GM04504 (cell line): ENCODE data around the gene XPR1.
"Not testable (repeated sequence)": the region's sequence is repeated elsewhere in the genome, so short reads cannot be mapped to it uniquely, and the experiment has no call there.

Source experiments
- DNase-seq: peaks from one replicate; pipeline ENCODE4 v3.0.0-alpha.2; 2012; ENCODE audit warnings: low read depth

Gene XPR1

GRCh38 chr1:180785291-180785690 is 153.5 kb downstream of the XPR1 start:
- DNase-seq: no peak

DNA sequence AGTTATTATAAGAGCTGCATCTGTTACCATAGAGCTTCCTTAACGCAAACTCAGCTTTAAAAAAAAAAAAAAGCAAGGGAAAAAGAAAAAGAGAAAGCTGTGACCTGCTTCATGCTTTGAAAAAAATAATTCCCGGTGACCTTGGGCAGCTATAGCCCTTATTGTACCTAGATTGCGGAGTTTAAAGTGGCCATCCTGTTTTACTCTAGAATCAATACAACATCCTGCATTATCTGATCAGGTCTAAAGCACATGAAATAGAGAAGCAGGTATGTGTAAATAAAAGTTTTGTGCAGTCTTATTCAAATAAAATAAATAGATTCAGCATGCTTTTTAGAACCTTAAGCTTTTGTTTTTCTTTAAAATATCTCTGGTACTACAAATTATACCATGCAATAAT is 154.1 kb downstream of the XPR1 start:
- DNase-seq: no peak

DNA sequence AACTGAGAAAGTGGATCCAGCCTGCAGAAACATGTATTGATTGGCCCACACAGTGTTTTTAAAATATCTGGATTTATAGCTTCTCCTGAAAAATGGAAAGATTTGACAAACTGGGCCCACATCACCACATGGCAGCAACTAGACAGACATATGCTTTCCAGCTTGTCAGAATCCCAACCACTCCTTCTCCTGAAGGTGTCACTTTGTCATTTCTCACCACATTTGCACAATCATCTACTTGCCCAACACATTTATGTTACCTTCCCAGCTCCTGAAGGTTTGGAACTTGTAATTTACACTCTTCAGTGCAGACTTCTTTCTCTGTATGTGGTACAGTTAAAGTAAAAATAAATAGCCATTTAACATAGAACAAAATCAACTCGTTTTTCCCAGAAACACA is 154.8 kb downstream of the XPR1 start:
- no peak for DNase-seq

DNA sequence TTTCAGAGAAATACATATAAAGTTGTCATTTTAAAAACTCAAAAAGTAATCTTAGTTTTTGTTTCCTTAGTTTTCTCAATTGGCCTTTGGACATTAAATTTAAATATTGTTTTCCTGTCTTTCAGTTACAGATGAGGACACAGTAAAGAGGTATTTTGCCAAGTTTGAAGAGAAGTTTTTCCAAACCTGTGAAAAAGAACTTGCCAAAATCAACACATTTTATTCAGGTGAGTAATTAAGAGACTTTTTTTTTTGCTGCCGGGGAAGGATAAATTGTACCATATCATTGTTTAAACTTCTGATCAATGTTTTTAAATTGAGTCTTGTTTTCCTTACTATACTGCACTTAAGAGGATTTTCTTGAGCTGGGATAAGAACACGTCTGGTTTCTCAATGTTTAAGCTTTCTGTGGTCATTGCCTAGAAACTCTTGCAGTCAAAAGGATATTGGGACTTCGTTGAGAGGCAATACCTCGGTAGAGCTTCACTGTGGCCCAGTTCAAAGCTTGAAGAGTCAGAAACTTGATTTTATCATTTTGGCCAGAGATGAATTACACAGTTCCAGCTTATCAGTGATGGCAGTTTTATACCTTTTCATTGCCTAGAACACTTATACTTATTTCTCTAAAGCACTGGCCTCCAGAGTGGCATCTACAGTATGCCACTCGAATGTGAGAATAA is 155.9 kb downstream of the XPR1 start:
- no peak for DNase-seq

GRCh38 chr1:180789460-180789859 is 157.6 kb downstream of the XPR1 start:
- no peak for DNase-seq

- DNase-seq: not testable (repeated sequence)
Observed at GRCh38 chr1:180791152-180791551, 159.3 kb downstream of the XPR1 start.

- no peak for DNase-seq
Observed at GRCh38 chr1:180791806-180792205, 160.0 kb downstream of the XPR1 start.

- DNase-seq: no peak
Observed at GRCh38 chr1:180793451-180793850, 161.6 kb downstream of the XPR1 start.

DNA sequence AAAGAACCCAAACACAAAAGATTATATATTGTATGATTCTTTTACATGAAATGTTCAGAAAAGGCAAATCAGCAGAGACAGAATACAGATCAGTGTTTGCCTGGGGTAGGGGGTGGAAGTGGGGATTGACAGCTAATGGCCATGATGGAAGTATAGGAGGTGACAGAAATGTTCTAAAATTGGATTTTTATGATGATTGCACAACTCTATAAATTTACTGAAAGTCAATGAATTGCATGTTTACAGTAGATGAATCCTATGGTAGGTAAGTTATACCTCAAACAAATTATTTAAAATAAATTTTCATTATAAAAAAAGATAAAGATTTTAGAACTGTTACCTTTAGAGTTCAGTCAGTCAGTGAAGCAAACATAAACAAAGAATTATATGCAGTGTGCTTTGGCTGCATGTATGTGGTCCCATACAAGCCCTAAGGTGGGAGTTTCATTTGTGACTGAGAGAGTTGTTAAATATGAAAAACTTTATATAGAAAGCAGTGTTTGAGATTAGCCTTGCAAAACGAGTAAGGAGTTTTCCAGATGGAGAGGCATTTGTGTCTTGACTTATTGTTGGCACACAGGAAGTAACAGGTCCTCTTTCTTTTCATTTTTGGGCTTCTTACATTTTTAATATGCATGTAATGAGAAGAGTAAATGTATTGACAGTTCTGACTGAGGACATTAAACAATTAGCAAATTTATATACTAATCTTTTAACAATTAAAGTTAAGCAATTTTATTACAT is 165.2 kb downstream of the XPR1 start:
- DNase-seq: no peak

DNA sequence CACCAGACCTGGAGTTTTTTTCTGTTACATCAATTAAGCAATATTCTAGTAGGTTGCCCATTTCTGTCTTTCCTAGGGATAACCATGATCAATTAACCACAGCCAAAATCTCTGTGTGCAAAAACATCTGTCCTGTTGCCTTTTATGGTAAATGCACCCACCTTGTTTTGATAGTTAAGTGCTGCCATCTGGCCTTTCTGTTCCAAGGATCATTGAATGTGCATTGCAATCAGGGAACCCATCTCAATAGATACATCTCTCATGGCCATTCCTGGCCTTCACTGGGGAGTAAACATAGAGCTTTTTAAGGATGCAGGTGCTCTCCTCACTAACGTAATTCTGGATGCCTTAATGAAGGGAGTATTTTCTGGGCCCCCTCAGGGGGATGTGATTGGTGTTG is 169.1 kb downstream of the XPR1 start:
- no peak for DNase-seq

DNA sequence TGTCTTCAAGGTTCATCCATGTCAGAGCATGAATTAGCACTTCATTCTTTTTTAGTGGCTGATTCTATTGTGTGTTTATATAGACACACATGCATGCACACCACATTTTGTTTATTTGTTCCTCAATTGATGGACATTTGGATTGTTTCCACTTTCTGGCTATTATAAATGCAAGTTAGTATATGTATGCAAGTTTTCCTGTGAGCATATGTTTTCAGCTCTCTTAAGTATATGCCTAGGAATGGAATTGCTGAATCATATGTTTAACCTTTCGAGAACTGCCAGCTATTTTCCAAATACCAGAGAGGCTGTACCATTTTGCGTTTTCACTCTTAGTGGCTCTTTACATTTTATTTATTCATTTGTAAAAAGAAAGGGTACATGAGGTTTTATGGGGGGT is 171.0 kb downstream of the XPR1 start:
- DNase-seq: no peak

DNA sequence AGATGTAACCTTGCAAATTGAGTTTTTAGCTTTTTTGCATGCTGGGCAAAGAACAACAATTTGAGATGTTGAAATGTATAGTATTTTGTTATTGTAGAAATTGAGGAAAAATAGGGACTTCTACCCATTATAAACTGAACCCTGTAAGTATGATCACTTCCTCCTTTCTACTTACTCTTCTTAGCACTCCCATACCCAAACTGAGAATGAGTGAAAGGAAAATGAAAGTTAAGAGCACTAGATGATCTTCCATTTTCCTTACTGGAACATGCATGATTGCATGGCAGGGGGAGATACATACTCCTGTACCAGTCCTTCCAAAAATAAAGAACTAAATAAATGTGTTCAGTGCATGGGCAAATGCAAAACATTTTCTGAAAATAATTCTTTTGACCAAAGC is 173.5 kb downstream of the XPR1 start:
- no peak for DNase-seq

- DNase-seq: no peak
Observed at GRCh38 chr1:180811298-180811697, 179.5 kb downstream of the XPR1 start.

DNA sequence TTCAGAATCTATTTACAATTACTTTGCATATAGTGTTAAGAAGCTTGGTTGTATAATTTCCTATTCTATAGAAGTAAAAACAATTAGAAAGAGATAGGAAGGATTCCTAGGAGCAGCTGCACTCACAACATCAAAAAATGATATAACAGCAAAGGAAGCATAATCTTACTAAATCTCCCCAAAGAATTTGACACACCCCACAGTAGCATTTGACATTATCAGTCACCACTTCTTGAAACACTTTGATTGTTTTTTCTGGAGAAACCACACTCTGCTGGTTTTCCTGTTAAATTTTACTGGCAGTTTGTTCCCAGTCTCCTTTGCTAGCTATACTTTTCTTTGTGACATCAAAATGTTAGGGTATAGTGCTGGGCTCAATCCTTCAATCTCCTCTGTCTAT is 180.1 kb downstream of the XPR1 start:
- DNase-seq: no peak

GRCh38 chr1:180814258-180814657 is 182.4 kb downstream of the XPR1 start:
- no peak for DNase-seq

DNA sequence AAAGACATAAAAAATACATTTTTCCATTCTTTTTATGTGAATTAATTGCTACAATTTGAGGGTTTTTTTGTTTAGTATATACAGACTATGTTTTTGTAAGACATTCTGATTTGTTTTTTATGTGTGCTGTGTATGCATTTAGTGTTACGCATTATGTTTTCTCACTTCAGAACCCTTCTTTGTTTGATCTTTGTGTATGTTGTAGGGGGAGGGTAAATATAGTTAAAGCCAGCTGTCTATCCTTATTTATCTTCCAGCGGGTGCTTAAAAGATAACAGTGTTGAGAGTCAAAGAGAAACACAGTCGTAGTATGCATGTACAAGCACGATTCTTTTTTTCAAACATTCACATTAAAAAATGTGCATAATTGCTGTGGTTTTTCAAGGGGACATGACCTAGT is 183.4 kb downstream of the XPR1 start:
- DNase-seq: no peak

DNA sequence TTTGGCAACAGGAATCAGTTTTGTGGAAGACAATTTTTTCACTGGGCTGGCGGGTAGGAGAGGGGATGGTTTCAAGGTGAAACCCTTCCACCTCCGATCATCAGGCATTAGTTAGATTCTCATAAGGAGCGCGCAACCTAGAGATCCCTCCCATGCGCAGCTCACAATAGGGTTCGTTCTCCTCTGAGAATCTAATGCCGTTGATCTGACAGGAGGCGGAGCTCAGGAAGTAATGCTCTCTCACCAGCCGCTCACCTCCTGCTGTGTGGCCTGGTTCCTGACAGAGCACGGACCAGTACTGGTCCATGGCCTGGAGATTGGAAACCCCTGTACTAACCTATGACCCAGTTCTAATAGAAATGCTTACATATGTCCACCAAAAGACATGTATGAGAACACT is 184.3 kb downstream of the XPR1 start:
- no peak for DNase-seq

- DNase-seq: no peak
Observed at GRCh38 chr1:180821970-180822369, 190.1 kb downstream of the XPR1 start.

- DNase-seq: not testable (repeated sequence)
Observed at GRCh38 chr1:180831507-180831906, 199.7 kb downstream of the XPR1 start.

- DNase-seq: not testable (repeated sequence)
Observed at GRCh38 chr1:180833180-180833579, 201.4 kb downstream of the XPR1 start.

DNA sequence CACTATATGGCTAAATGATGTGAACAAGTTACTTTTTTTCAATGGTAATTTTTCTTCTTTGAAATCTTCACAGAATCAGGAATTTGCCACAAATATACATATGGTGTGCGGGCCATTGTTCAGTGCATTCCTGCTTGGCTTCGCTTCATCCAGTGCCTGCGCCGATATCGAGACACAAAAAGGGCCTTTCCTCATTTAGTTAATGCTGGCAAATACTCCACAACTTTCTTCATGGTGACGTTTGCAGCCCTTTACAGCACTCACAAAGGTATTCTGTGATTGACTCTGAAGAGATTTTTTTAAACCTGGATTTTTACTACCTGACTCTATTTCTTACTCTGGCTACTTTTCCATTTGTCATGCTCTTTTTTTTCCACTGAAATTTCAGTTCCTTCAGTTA is 204.6 kb downstream of the XPR1 start:
- no peak for DNase-seq

DNA sequence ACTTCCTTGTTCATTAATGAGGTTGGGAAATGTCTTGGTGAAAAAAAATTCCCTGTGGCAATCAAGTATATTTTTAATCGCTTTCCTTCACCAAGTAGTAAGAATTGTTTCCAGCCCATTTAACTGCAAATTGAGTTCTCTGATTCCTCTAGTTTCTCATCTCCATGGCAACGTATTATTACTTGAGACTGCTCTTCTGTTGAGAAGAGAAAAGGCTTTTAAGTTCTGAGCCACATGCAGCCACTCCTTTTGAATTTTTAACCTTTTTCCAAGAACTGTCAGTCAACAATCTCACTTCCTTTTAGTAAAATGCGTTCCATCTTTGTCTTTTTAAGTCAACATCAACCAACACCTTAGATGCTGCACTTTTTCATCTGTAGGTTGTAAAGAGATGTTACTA is 205.2 kb downstream of the XPR1 start:
- no peak for DNase-seq

- DNase-seq: no peak
Observed at GRCh38 chr1:180838535-180838934, 206.7 kb downstream of the XPR1 start.

DNA sequence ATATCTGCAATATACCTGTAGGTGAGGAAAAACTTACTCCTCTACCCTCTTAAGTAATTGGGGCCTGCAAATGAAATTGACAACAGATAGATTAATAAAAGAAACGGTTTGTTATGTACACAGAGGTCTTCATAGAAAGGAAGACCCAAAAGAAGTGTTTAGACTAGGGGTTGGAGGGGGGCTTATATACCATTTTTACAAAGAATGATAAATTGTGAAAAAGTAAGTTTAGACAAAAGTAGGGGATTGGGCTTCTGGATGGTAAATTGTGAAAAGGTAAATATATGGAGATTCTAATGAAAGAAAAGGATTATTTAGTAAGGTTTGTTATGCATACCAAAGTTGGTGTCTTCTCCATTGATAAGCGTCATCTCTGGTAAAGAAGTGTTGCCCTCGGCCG is 207.7 kb downstream of the XPR1 start:
- DNase-seq: no peak
